B cell (primary cell): ENCODE measurements around the gene COL19A1.

Experiments
- CTCF ChIP-seq: fragments of 200-600 bp; IDR thresholded peaks from one replicate; pipeline ENCODE4 v1.8.0; 2022; ENCODE audit warnings: antibody characterized with exemption, mild to moderate bottlenecking
- EZH2 ChIP-seq: IDR thresholded peaks from 2 replicates; pipeline ENCODE4 v1.6.1; 2012; ENCODE audit warnings: borderline replicate concordance, low read depth, mild to moderate bottlenecking, moderate library complexity, low read length; ENCODE audit not compliant: insufficient read depth, poor library complexity, severe bottlenecking

DNA sequence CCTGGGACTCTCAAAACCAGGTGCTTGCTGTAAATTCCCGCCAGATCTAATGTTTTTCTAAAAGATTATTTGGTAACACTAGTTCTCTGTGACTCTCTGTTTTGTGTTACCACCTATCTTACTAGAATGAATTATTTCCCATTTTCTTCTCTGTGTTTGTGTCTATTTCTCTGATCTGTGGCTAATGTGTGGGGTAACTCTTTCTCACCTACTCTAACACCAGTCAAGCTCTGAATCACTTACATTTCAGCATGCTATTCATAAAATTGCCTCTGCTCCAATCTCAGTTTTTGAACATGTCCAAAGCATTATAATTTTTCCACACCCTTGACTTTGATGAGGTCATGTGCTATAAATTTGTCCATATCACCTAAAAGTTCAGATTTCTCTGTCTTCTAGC is 23.2 kb upstream of the COL19A1 start:
- no peak for TF ChIP-seq CTCF
- TF ChIP-seq EZH2 = no peak
